ENCODE data around the gene C1R. TPM values are rescaled to one million over a fixed set of nuclear protein-coding genes. Genes with fewer than 3 reads are reported as not detected.

C1R gene
- total RNA-seq, 6 experiments from 2014 or later: 9.3 to 43.4 (median 36.0) TPM

DNA sequence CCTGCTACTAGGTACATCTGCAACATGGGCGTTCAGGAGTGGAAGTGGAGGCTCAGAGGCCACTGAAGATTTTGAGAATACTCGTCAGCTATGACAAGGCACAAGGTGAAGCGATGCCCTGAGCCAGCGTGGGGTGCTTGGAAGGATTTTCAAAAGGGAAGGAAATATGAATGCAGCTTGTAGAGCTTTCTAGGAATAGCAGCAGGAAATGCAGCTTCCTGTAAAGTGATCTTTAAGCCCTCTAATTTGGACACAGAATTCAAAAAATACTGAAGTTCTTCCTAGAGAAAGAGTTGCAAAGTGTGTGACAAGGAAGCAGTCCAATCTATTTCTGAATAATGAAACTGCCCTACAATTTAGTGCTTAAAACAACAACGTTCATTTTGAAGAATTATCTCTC is 44.9 kb downstream of the C1R start:
- no peak overlapping the region for H3K27ac Mint-ChIP-seq
- no peaks in the 10 kb centered on the region for H3K36me3 Mint-ChIP-seq (ENCODE audit: low read depth)
- H3K9me3 Mint-ChIP-seq: no peaks in the 10 kb centered on the region
- peaks cover 5% of the 10 kb centered on the region for H3K4me1 Mint-ChIP-seq (ENCODE audit: low read depth)
- H3K27me3 Mint-ChIP-seq (ENCODE audit: insufficient read depth): peaks cover 12% of the 10 kb centered on the region
- TF ChIP-seq, protein P1, sequence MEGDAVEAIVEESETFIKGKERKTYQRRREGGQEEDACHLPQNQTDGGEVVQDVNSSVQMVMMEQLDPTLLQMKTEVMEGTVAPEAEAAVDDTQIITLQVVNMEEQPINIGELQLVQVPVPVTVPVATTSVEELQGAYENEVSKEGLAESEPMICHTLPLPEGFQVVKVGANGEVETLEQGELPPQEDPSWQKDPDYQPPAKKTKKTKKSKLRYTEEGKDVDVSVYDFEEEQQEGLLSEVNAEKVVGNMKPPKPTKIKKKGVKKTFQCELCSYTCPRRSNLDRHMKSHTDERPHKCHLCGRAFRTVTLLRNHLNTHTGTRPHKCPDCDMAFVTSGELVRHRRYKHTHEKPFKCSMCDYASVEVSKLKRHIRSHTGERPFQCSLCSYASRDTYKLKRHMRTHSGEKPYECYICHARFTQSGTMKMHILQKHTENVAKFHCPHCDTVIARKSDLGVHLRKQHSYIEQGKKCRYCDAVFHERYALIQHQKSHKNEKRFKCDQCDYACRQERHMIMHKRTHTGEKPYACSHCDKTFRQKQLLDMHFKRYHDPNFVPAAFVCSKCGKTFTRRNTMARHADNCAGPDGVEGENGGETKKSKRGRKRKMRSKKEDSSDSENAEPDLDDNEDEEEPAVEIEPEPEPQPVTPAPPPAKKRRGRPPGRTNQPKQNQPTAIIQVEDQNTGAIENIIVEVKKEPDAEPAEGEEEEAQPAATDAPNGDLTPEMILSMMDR (IDR thresholded peaks at IDR 0.05): no peak
- no peak overlapping the region for H3K4me3 Mint-ChIP-seq
- no peak for DNase-seq

- H3K4me1 Mint-ChIP-seq (ENCODE audit: low read depth): peaks cover 5% of the 10 kb centered on the region
- TF ChIP-seq, protein P1 (IDR thresholded peaks at IDR 0.05): no peak
- no peak for DNase-seq
- H3K27me3 Mint-ChIP-seq (ENCODE audit: insufficient read depth): peaks cover 5% of the 10 kb centered on the region
- H3K27ac Mint-ChIP-seq: no peak overlapping the region
- H3K9me3 Mint-ChIP-seq: no peaks in the 10 kb centered on the region
- H3K36me3 Mint-ChIP-seq (ENCODE audit: low read depth): no peaks in the 10 kb centered on the region
- no peak overlapping the region for H3K4me3 Mint-ChIP-seq
Measured at GRCh38 chr12:7046383-7047105, 45.7 kb downstream of the C1R start.

- TF ChIP-seq, protein P1 (IDR thresholded peaks at IDR 0.05): no peak
- no peak for DNase-seq
- Mint-ChIP-seq H3K27me3 (ENCODE audit: insufficient read depth) (peaks cover 2% of the 10 kb centered on the region), H3K4me3 (no peak overlapping the region), H3K27ac (no peak overlapping the region), H3K9me3 (no peaks in the 10 kb centered on the region), H3K4me1 (ENCODE audit: low read depth) (peaks cover 5% of the 10 kb centered on the region), H3K36me3 (ENCODE audit: low read depth) (no peaks in the 10 kb centered on the region)
Measured at GRCh38 chr12:7045913-7046312, 46.3 kb downstream of the C1R start.

DNA sequence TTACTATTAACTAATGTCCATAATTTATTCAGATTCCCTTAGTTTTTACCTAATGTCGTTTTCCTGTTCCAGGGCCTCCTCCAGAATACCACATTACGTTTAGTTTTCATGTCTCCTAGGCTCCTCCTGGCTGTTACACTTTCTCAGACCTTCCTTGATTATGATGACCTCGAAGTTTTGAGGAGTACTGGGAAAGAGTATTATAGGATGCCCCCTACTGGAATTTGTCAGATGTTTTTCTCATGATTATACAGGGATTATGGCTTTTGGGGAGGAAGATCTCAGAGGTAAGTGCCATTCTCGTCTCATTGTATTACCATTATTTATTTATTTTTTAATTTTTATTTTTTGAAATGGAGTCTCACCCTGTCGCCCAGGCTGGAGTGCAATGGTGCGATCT is 49.4 kb downstream of the C1R start:
- TF ChIP-seq, protein P1 (IDR thresholded peaks at IDR 0.05): peak; percentile 76
- no peaks in the 10 kb centered on the region for H3K9me3 Mint-ChIP-seq
- DNase-seq: peak; percentile 41
- no peaks in the 10 kb centered on the region; the same call in 1 of the 2 replicates for H3K27me3 Mint-ChIP-seq (ENCODE audit: insufficient read depth)
- H3K4me3 Mint-ChIP-seq: no peak overlapping the region
- no peak overlapping the region for H3K27ac Mint-ChIP-seq
- H3K4me1 Mint-ChIP-seq (ENCODE audit: low read depth): peaks cover 5% of the 10 kb centered on the region
- H3K36me3 Mint-ChIP-seq (ENCODE audit: low read depth): peaks cover 4% of the 10 kb centered on the region; the same call in 1 of the 2 replicates

DNA sequence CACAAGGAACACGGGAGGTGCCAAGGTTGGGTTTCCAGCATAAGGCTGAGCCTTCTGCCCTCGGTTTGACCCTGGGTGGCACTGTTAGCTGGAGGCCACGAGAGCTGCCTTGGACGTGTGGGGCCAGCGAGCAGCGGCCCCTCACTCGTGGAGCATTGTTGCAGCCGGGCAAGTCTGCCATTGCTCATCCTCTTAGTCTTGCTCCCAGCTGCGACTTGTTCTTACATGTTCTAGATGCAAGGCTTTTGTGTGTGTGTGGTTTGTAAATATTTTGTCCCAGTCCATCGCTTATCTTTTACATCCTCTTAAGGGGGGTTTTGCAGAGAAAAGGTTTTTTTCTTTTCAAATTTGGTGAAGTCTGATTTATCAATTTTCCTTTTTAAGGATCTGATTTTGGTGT is 52.8 kb downstream of the C1R start:
- Mint-ChIP-seq H3K4me3 (no peak overlapping the region), H3K27ac (no peak overlapping the region), H3K27me3 (ENCODE audit: insufficient read depth) (peaks cover 9% of the 10 kb centered on the region), H3K36me3 (ENCODE audit: low read depth) (peaks cover 4% of the 10 kb centered on the region; the same call in 1 of the 2 replicates), H3K4me1 (ENCODE audit: low read depth) (peaks cover 12% of the 10 kb centered on the region), H3K9me3 (no peaks in the 10 kb centered on the region)
- DNase-seq: no peak
- TF ChIP-seq, protein P1 (IDR thresholded peaks at IDR 0.05): no peak
